A549 (cell line): ENCODE measurements around the gene TEX44.

Source experiments
- BHLHE40 ChIP-seq: IDR thresholded peaks from 2 replicates; pipeline ENCODE4 v1.6.1; 2012; ENCODE audit warnings: low read depth, low read length, inconsistent platforms
- MYC ChIP-seq: IDR thresholded peaks from 2 replicates; pipeline ENCODE4 v1.6.1; 2012; ENCODE audit warnings: mild to moderate bottlenecking, inconsistent platforms, low read length, improper control_type of control experiment, borderline replicate concordance
- POLR2A ChIP-seq: IDR thresholded peaks from 2 replicates; pipeline ENCODE4 v1.6.1; 2012; ENCODE audit warnings: mild to moderate bottlenecking, low read length
- RFX5 ChIP-seq: fragments of 450-650 bp; IDR thresholded peaks from 2 replicates; pipeline ENCODE4 v1.7.1; 2014; ENCODE audit warnings: antibody characterized with exemption, mild to moderate bottlenecking, moderate library complexity
- TFCP2L1 ChIP-seq: fragments of 250-450 bp; sonication (Bioruptor Pico); IDR thresholded peaks from 2 replicates; pipeline ENCODE4 v1.5.0; 2021; ENCODE audit warnings: mild to moderate bottlenecking
- TF ChIP-seq, protein P1 (sequence below): fragments of 450-650 bp; IDR thresholded peaks from 2 replicates; pipeline ENCODE4 v1.6.1; 2014; ENCODE audit warnings: antibody characterized with exemption
- TF ChIP-seq, protein P2 (sequence below): fragments of >200 bp; sonication (Bioruptor Twin); formaldehyde crosslinking; IDR thresholded peaks from 3 replicates; pipeline ENCODE4 v1.5.1; 2016
- TF ChIP-seq, protein P3 (sequence below): fragments of 150-350 bp; IDR thresholded peaks from 2 replicates; pipeline ENCODE4 v1.6.1; 2014; ENCODE audit warnings: low read depth, mild to moderate bottlenecking, low read length

DNA sequence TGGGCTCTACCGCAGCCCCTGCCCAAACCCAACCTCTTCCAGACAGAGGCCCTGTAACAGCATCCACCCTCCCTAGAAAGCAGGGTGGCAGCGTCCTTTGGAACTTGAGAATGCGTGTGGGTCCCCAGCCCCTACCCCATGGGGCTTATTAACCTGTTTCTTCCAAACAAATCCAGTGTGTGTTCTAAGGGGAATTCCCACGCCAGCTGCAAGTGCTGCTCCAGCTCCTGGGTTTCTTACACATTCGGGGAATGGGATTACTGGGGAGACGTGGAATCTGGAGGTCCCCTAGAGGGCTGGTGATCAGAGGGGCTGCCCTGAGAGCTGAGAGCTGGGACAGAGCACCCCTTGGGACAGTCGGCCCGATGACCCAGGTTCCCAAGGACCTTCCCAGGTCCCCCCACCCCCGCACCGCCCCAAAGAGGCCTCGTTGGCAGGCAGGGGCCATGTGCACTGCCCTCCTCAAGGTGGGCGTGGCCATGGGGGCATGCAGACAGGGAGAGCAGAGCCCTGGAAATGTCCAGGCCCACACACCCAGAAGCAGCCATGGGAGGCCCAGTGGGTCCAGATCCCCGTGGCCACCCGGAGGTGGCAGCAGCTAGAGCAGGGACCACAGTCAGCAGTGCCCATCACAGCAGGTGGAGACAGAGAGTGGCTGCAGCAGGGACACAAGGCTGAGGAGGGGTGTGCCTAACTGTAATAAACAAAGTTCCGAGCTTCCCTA lies 18.8 kb upstream of the TEX44 start:
- TF ChIP-seq, protein P1, sequence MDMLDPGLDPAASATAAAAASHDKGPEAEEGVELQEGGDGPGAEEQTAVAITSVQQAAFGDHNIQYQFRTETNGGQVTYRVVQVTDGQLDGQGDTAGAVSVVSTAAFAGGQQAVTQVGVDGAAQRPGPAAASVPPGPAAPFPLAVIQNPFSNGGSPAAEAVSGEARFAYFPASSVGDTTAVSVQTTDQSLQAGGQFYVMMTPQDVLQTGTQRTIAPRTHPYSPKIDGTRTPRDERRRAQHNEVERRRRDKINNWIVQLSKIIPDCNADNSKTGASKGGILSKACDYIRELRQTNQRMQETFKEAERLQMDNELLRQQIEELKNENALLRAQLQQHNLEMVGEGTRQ: no peak
- TF ChIP-seq, protein P2, sequence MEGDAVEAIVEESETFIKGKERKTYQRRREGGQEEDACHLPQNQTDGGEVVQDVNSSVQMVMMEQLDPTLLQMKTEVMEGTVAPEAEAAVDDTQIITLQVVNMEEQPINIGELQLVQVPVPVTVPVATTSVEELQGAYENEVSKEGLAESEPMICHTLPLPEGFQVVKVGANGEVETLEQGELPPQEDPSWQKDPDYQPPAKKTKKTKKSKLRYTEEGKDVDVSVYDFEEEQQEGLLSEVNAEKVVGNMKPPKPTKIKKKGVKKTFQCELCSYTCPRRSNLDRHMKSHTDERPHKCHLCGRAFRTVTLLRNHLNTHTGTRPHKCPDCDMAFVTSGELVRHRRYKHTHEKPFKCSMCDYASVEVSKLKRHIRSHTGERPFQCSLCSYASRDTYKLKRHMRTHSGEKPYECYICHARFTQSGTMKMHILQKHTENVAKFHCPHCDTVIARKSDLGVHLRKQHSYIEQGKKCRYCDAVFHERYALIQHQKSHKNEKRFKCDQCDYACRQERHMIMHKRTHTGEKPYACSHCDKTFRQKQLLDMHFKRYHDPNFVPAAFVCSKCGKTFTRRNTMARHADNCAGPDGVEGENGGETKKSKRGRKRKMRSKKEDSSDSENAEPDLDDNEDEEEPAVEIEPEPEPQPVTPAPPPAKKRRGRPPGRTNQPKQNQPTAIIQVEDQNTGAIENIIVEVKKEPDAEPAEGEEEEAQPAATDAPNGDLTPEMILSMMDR: no peak
- TF ChIP-seq, protein P3, sequence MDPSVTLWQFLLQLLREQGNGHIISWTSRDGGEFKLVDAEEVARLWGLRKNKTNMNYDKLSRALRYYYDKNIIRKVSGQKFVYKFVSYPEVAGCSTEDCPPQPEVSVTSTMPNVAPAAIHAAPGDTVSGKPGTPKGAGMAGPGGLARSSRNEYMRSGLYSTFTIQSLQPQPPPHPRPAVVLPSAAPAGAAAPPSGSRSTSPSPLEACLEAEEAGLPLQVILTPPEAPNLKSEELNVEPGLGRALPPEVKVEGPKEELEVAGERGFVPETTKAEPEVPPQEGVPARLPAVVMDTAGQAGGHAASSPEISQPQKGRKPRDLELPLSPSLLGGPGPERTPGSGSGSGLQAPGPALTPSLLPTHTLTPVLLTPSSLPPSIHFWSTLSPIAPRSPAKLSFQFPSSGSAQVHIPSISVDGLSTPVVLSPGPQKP: no peak
- TF ChIP-seq MYC (no peak), POLR2A (no peak), BHLHE40 (no peak), TFCP2L1 (CRISPR knock-in tag) (no peak), RFX5 (no peak)
